Endometrial microvascular endothelial cells (primary cell): ENCODE data around the gene KRT74. TPM values are rescaled to one million over a fixed set of nuclear protein-coding genes. Genes with fewer than 3 reads are reported as not detected.
"Not testable (repeated sequence)": the region's sequence is repeated elsewhere in the genome, so short reads cannot be mapped to it uniquely, and the experiment has no call there.

Experiments used
- in situ Hi-C: cut with HindIII; loops from 2 replicates; pipeline ENCODE4 v1.10.0; 2017; ENCODE audit warnings: low sequenced_read_pairs, low pct_unique_long_range_greater_than_20kb; ENCODE audit errors: inconsistent ontology term
- total RNA-seq: library from RNA; depleted of rRNA; stranded (reverse); fragments of >200 nt; gene quantifications from one replicate; pipeline ENCODE4 v1.2.3, GENCODE V29; 2015; ENCODE audit errors: inconsistent ontology term

KRT74 gene
- total RNA-seq, 1 donor from 2014 or later = not detected

DNA sequence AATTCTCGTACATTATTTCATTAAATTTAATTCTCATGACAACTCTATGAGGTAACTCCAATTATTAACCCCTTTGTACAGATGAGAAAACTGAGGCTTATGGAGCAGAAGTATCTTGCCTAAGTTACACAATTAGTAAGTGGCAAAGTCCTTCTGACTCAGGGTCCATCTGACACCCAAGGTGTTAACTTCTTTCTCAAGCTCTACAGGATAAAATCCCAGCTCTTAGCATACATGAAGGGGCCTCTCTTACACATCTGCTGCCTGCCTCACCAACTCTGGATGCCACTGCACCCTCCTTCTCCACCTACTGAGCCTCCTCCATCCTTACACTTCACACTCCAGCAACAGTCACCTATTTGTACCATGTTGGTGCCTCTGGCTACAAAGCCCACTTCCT is 31.9 kb upstream of the KRT74 start:
- in situ Hi-C loops = no loop called here

DNA sequence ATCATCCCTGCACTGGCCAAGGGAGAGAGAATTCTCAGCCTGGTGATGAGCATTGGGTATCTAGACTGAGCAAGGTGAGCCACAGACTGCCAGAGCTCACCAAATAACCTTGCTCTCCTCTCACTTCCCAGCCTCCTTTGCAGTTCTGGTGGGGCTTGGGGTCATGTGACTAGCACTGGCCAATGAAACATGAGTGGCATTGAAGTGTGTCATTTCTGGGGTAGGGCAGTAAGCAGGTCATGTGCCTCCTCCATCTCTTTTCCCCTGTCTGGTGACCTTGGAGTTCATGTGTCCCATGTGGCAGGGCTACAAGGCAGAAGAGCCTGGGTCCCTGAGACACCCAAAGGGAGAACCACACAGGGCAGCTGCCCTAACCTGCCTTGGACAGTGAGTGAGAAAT is 31.2 kb upstream of the KRT74 start:
- in situ Hi-C loops = no loop called here

DNA sequence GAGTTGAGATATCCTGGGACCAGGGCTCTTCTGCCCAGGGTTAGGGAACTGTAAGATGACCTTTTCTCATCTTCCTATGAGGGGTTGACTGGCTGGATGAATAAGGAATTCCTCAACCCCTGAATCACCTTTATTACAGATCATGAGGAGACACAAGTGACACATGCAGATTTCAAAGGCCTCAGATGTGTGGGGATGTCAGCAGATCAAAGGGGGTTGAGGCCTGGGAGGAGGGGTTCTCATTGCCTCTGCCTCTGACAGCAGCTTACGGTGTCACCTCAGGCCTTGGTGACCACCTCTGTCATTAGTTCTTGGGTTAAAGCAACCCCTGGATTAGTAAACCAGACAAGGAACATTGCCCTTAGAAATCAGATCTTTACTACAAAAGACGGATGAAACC is 29.7 kb upstream of the KRT74 start:
- in situ Hi-C loops = no loop called here

DNA sequence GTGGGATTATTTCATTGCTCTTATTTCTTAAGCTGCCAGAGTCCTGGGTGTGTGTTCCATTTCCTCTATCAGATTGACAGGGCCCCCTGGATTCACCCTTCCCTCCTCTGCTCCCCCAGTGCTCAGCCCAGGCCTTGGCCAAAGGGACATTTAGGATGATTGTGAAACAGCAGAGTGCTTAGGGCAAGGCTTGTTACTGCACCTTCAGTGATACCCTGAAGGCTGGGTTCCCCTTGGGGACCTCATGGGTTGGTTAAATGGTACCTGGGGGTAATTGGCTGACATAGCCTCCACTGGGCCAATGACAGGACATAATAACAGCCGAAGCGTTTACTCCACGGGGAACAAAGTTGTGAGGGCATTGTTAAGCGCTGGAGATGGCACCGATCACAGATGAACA is 28.9 kb upstream of the KRT74 start:
- in situ Hi-C loops = no loop called here

DNA sequence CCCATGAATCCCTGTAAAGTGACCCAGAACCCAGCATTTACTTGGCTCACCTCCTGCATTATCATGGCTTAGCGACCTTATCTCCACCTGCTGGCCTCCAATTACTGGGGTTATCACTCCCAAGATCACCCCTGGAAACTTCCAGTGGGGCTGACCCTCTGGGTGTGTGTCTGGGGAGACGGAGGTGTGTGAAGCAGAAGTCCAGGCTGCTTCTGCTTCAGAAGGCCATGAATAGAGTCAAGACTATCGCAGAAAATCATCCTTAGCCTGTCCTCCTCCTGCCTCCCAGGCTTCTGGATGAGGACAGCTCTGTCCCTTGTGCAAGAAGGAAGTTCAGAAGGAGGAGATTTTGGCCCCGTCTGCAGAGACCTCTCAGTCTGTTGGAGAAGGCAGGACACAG is 28.0 kb upstream of the KRT74 start:
- in situ Hi-C loops = no loop called here

DNA sequence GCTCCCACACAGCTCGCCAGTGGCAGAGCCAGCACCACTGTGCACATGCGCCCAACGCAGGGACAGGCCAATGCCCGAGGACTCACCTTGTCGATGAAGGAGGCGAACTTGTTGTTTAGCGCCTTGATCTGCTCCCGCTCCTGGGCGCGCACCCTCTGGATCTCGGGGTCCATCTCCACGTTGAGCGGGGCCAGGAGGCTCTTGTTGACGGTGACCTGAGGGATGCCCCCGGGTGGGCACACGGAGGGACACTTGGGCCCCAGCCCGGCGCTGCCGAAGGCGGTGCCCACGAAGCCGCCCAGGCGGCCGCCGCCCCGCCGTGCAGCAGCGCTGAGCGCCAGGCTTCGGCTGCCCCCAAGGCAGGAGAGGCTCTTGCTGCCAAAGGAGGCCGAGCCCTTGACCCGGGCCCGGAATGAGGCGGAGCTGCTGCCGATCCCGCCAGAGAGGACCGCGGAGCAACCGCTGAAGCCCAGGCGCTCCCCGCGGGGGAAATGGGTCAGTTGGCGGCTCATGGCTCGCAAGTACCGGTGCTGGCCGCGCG is 27.4 kb upstream of the KRT74 start, which contains the start of gene KRT72:
KRT72 (minus strand) TSS at position 523 of the 541 bp plus-strand sequence; CDS start at position 512, 11 bp downstream.
- in situ Hi-C loops = no loop called here

DNA sequence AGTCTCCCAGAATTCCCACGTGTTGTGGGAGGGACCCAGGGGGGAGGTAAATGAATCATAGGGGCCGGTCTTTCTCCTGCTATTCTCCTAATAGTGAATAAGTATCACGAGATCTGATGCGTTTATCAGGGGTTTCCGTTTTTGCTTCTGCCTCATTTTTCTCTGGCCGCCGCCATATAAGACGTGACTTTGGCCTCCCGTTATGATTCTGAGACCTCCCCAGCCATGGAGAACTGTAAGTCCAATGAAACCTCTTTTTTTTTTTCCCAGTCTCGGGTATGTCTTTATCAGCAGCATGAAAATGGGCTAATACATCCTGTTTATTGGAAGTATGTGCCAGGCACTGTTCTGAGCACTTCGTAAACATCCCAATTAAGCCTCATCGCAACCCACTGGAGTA is 26.8 kb upstream of the KRT74 start:
- in situ Hi-C loops = no loop called here

DNA sequence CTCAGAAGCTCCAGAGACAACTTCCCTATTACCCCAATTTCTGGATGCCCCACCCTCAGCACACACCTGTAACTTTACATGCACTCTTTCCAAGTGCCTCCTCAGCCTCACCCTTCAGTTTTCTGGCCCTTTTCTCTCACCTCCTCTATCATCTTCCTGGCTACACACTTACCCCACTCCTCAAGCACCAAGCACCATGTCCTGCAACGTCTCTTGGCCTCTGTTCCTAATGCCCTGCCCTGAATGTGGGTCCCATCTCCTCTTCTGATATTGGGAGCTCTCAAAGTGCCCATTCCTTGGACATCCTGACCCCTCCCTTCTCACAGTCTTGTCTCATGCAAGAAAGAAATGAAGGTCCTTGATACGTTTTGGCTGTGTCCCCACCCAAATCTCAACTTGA is 26.4 kb upstream of the KRT74 start:
- in situ Hi-C loops = no loop called here

DNA sequence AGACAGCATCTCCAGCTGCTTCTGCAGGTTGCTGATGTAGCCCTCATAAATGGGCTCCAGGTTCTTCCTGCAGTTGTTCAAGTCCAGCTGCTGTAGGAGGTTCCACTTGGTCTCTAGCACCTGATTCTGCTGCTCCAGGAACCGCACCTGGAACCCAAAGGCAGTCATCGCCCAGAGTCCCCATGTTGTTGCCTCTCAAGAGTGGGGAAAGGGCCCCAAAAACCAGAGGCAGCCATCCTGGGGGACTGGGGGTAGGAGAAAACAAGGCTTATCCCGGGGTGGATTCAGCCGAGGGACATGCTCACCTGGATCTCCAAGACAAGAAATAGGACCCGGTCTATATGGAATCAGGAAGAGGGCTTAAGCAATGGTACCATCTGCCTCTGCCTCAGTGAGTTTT is 25.3 kb upstream of the KRT74 start:
- in situ Hi-C loops = no loop called here

DNA sequence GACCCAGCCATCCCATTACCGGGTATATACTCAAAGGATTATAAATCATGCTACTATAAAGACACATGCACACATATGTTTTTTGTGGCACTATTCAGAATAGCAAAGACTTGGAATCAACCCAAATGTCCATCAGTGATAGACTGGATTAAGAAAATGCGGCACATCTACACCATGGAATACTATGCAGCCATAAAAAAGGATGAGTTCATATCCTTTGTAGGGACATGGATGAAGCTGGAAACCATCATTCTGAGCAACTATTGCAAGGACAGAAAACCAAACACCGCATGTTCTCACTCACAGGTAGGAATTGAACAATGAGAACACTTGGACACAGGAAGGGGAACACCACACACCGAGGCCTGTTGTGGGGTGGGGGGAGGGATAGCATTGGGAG is 20.6 kb upstream of the KRT74 start:
- in situ Hi-C loops = not testable (repeated sequence)

DNA sequence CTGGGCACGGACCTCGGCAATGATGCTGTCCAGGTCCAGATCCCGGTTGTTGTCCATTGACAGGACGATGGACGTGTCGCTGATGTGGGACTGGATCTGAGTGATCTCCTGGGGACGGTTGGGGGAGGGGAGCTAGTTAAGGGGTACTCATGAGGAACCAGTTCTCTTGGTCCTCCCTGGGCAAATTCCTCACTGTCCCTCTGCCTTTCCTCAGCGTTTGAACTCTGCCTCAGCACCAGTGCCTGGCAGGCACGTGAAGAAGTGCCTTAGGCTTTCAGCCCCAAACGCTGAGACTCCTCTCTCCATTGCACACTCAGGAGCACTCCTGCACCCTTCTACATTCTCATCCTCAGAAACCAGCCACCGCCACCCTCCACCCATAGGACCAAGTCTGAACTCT is 17.9 kb upstream of the KRT74 start:
- in situ Hi-C loops = no loop called here

DNA sequence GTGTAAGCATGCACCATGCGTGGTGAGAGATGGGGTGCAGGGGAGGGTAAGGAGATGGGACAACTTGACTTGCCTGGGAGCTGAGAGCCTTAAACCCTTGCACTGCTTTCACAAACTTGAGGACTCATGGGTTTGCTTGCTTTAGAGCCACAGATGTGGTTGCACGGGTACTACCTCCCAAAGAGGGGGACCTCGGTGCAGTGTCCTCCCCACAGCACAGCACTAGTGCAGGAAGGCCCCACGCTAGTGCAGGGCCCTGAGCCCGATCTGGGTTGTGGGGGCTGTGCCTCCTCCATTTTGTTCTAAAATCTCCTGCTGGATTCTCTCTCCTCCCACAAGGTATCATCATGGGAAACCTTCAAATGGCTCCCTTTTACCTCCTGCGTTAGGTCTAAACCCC is 16.4 kb upstream of the KRT74 start:
- in situ Hi-C loops = no loop called here

DNA sequence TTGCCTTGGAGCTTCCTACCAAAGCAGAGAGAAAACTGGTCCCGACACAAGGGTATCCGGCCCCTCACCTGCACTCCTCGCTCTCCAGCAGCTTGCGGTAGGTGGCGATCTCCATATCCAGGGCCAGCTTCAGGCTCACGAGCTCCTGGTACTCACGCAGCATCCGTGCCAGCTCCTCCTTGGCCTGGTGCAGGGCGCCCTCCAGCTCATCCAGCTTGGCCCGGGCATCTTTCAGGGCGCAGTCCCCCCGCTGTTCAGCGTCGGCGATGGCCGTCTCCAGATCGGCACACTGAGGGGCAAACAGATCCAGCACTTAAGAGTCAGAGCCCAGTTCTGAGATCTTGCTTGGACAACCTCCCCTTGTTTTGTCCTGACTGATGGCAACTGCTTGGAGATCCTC is 13.9 kb upstream of the KRT74 start:
- in situ Hi-C loops = no loop called here

DNA sequence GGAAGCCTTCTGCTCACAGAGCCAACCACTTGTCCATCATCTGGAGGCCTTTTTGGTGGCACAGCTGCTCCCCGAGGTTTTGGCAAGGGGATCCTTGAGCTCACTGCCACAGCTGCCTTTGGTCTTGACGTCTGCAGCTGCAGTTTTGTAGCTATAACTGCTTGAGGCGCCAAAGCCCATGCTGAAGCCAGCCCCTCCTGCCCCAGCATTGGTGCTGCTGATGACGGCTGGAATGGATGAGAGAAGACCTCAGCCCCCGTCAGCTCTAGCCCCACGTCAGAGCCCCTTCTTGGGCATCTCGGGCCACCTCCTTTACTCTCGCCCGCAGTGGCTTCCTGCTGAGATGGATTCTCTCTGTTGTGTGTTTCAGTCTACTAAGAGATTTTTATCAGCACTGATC is 12.3 kb upstream of the KRT74 start:
- in situ Hi-C loops = no loop called here

DNA sequence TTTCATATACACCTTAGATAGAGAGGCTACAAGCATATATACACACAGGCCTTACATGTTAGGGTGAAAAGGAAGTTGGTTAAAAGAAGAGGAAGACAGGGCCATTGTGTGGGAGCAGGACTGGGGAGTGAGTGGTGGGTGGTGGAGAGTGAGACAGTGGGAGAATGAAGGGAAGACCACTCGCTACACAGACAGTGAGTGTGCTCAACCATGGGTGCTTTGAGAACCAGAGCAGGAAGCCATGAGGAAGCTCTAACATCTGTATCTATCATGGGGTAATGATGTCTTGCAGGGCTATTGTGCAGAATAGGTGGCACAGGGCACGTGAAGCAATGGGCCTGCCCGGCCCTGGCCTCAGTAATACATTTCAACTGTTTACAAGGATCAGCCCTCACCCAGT is 11.4 kb upstream of the KRT74 start:
- in situ Hi-C loops = no loop called here

DNA sequence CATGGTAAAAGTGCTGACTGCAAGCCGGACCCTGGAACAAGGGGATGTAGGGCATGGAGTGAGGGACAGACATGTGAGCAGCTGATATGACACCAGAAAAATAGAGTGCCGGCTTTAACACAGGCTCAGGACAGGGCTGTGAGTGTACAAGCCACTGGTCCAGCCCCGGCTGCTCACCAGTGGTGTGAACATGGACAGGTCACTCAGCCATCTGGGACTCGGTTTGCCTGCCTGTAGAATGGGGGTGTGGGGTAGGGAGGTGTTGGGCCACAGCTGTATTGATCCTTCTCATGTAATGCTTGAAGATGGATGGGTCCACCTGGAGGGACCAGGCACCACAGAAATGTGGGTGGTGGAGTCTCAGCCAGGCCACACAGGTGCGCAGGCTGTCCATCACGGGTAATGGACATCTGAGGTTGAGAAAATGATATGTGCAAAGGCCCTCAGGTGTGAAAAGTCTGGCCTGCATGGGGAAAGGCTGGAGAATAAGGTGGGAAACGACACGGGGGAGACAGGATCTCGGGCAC is 10.6 kb upstream of the KRT74 start:
- in situ Hi-C loops = no loop called here

DNA sequence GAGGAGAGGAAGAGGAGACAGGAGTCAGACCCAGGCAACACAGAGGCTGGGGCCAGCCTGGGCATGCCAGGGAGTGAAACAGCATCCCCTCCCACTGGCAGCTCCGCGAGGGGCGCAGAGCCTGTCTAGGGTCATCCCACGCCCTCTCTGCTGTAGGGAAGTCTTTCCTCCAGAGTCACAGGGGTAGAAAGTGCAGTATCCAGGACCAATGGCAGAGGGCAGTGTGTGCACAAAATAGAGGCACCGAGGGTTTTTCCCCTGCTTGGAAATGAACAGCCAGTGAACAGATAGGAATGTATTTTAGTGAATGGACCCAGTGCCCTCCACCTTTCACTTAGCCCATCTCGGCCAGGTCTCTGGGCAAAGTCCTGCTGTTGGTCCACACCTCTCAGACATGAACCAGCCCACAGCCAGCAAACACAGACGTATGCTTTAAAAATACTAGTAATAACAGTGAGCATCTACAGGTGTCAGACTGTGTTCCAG is 9.4 kb upstream of the KRT74 start:
- in situ Hi-C loops = no loop called here

DNA sequence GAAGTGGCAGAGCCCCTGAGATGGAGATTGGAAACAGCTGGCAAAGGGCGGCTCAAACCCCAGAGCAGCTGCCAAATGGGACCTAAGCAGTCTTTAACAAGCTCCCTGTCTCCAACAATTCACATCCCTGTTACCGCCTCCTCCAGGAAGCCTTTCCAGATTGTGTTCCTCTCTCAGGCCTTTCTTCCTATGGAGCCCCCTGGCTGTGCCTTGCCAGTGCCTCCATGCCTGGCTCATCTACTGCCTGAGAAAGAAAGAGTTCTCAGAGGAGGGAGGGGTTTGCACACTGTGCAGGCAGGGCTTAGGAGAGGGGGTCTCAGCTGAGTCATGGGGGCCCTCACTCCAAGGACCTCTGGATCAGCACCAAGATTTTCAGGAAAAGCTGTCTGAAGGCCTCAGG is 8.8 kb upstream of the KRT74 start:
- in situ Hi-C loops = no loop called here

DNA sequence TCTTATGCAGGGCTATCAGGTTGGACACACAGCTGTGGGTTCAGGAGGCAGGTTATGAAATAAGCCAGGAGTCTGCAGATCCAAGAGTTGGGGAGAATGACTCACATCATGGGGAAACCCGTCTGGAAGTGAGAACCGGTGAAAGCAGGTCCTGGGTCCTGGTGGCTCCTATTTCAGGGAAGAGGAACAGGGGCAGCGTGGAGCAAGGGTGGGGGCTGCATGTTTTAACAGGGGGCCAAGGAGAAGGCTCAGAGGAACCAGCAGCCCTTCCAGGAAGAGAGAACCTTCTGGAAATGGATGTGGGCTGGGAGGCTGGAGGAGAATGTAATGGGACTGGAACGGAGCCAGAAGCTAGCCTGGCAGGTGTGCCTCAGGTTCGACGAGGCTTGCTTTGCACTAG is 7.8 kb upstream of the KRT74 start:
- in situ Hi-C loops = no loop called here

DNA sequence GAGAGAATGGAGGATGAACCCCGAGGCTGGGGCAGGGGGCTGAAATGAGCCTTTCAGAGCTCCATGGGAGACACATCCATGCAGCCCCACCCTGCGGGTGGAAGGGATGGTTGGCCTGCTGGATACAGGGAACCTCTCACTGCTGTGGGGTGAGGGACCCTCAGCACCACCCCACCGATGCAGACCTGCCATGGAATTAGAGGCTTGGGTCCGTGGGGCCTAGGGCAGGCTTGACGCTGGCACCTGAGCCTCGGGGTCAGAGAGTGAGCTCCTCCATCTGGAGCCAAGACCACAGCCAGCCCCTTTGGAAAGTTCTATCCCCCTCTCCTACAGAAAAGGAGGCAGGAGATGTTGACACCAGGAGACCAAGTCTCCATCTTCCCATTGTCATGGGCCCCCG is 7.4 kb upstream of the KRT74 start:
- in situ Hi-C loops = no loop called here

DNA sequence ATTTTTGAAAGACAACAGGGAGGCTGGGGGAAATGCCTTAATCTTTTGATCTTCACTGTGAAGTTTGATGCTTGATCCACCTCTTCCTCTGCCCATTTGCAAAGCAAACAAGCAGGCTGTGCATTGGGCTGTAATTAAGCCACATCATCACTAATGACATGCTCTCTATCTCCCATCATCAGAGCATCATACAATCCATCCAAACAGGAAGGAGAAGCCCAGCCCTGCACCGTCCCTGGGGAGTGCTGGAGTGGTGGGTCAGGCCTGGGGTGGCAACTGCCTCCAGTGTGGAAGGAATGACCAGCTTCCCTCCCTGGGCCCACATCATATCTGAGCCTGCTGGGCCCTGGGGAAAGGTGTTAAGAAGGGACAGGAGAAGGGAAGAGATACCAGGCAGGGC is 6.9 kb upstream of the KRT74 start:
- in situ Hi-C loops = no loop called here
